Right atrium auricular region (tissue), 2 donors: Measurements from ENCODE around the gene CARS2. TPM values are rescaled to one million over a fixed set of nuclear protein-coding genes. Genes with fewer than 3 reads are reported as not detected.
A peak's percentile ranks its signal among the peaks of the same experiment; 100 is the strongest.

Experiments used
- DNase-seq: peaks from one replicate; pipeline ENCODE4 v3.0.0-alpha.2; 2019; ENCODE audit warnings: low spot score
- H3K27ac ChIP-seq, 2 donors: fragments of 200-600 bp; sonication (generic); 1 replicate in 1 of 2; 2 replicates in 1 of 2; pipeline ENCODE4 v1.5.1; 2016 to 2019
- H3K27me3 ChIP-seq, 2 donors: fragments of 200-600 bp; sonication (generic); one replicate each; pipeline versions ENCODE4 v1.5.1 to v1.6.0; 2017 to 2019
- H3K36me3 ChIP-seq: fragments of 200-600 bp; sonication (generic); one replicate; pipeline ENCODE4 v1.5.1; 2016
- H3K4me1 ChIP-seq, 2 donors: fragments of 200-600 bp; sonication (generic); one replicate each; pipeline versions ENCODE4 v1.5.1 to v1.6.0; 2017 to 2019
- H3K4me3 ChIP-seq, 2 donors: fragments of 200-600 bp; sonication (generic); 1 replicate in 1 of 2; 2 replicates in 1 of 2; pipeline ENCODE4 v1.5.1; 2017 to 2019; ENCODE audit warnings: mild to moderate bottlenecking in 1 of 2, moderate library complexity in 1 of 2
- H3K9me3 ChIP-seq, 2 donors: fragments of 200-600 bp; sonication (generic); one replicate each; pipeline ENCODE4 v1.5.1; 2019
- total RNA-seq, 2 donors: library from RNA; depleted of rRNA; stranded (reverse); fragments of >200 nt; gene quantifications; one replicate each; pipeline ENCODE4 v1.1.0, GENCODE V29; 2016
- TF ChIP-seq, protein P1 (sequence below), 2 donors: fragments of 200-600 bp; sonication (generic); IDR thresholded peaks; one replicate each; pipeline ENCODE4 v1.5.1; 2019; ENCODE audit warnings: antibody characterized with exemption in 2 of 2

The CARS2 gene
- total RNA-seq, 2 donors from 2014 or later: 28.5 to 30.7 TPM

- Histone ChIP-seq H3K4me1 (peaks cover 0 to 18% of the 10 kb centered on the region in 2 donors), H3K9me3 (no peaks in the 10 kb centered on the region), H3K27ac (no peak overlapping the region), H3K4me3 (no peak overlapping the region), H3K27me3 (no peaks in the 10 kb centered on the region), H3K36me3 (peaks cover 25% of the 10 kb centered on the region)
- TF ChIP-seq, protein P1, sequence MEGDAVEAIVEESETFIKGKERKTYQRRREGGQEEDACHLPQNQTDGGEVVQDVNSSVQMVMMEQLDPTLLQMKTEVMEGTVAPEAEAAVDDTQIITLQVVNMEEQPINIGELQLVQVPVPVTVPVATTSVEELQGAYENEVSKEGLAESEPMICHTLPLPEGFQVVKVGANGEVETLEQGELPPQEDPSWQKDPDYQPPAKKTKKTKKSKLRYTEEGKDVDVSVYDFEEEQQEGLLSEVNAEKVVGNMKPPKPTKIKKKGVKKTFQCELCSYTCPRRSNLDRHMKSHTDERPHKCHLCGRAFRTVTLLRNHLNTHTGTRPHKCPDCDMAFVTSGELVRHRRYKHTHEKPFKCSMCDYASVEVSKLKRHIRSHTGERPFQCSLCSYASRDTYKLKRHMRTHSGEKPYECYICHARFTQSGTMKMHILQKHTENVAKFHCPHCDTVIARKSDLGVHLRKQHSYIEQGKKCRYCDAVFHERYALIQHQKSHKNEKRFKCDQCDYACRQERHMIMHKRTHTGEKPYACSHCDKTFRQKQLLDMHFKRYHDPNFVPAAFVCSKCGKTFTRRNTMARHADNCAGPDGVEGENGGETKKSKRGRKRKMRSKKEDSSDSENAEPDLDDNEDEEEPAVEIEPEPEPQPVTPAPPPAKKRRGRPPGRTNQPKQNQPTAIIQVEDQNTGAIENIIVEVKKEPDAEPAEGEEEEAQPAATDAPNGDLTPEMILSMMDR (IDR thresholded peaks at IDR 0.05): no peak
- DNase-seq: no peak
These were observed 75.3 kb downstream of the CARS2 start for GRCh38 chr13:110630566-110631119.

DNA sequence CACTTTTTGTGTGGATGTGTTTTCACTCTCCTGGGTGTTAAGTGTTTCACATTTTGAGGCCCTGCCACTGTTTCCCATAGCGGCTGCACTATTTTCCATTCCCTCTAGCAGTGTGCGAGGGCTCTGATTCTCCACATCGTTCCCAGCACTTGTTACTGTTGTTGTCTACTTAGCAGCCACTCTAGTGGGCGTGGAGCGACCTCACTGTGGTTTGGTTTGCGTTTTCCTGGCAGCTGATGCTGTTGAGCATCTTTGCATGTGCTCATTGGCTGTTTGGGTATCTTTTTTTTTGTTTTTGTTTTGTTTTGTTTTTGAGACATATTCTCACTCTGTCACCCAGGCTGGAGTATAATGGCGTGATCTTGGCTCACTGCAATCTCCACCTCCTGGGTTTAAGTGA is 76.2 kb downstream of the CARS2 start:
- no peak for DNase-seq
- Histone ChIP-seq H3K4me1 (peaks cover 0 to 18% of the 10 kb centered on the region in 2 donors), H3K4me3 (no peak overlapping the region), H3K27me3 (no peaks in the 10 kb centered on the region), H3K36me3 (peaks cover 25% of the 10 kb centered on the region), H3K9me3 (no peaks in the 10 kb centered on the region), H3K27ac (no peak overlapping the region)
- TF ChIP-seq, protein P1 (IDR thresholded peaks at IDR 0.05): no peak

DNA sequence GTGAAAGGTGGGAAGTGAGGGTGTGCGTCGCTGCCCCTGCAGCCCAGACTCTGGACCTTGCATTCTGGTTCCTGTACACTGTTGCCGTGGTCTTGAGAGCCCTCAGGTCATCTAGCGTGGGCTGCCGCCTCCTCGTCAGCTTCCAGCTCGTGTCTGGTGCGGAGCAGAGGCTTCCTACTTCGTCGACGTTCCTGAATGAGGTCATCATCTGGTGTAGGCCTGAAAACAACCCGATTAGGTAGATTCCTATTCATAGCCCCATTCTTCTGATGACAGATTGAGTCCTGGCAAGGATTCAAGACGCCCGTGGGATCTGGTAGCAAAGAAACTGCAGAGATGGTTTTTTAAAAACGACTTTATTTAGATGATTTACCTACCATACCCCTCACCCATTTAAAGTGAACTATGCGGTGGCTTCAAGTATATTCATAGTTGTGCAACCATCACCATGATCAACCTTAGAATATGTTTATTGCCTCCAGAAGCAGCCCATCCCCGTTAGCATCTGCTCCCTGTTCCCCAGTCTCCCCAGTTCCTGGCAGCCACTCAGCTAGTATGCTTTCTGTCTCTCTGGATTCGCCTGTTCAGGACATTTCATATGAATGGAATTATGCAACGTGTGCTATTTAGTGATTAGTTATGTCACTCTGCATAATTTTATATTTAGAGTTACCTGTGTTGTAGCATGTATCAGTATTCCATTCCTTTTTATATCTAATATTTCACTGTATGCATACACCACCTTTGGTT is 76.8 kb downstream of the CARS2 start:
- no peak for DNase-seq
- TF ChIP-seq, protein P1 (IDR thresholded peaks at IDR 0.05): no peak
- no peaks in the 10 kb centered on the region for H3K9me3 ChIP-seq
- H3K36me3 ChIP-seq: peaks cover 23% of the 10 kb centered on the region
- no peaks in the 10 kb centered on the region for H3K27me3 ChIP-seq
- peaks cover 0 to 18% of the 10 kb centered on the region in 2 donors for H3K4me1 ChIP-seq
- no peak overlapping the region for H3K4me3 ChIP-seq
- peak overlapping the region in 1 of 2 donors; percentile 36 for H3K27ac ChIP-seq

- no peak for DNase-seq
- H3K4me1 ChIP-seq: peaks cover 0 to 18% of the 10 kb centered on the region in 2 donors
- H3K4me3 ChIP-seq: no peak overlapping the region
- H3K36me3 ChIP-seq: peaks cover 24% of the 10 kb centered on the region
- H3K27ac ChIP-seq: peak overlapping the region in 1 of 2 donors; percentile 36
- H3K9me3 ChIP-seq: no peaks in the 10 kb centered on the region
- no peaks in the 10 kb centered on the region for H3K27me3 ChIP-seq
- TF ChIP-seq, protein P1 (IDR thresholded peaks at IDR 0.05): no peak
These were observed 77.5 kb downstream of the CARS2 start for GRCh38 chr13:110628477-110628793.

GRCh38 chr13:110627761-110628476 is 78.0 kb downstream of the CARS2 start:
- Histone ChIP-seq H3K27ac (peak overlapping the region in 1 of 2 donors; percentile 36), H3K36me3 (peaks cover 29% of the 10 kb centered on the region), H3K4me3 (no peak overlapping the region), H3K27me3 (no peaks in the 10 kb centered on the region), H3K4me1 (peaks cover 0 to 18% of the 10 kb centered on the region in 2 donors), H3K9me3 (no peaks in the 10 kb centered on the region)
- TF ChIP-seq, protein P1 (IDR thresholded peaks at IDR 0.05): no peak
- no peak for DNase-seq
